ENCODE measurements around the gene MRPL18. TPM values are rescaled to one million over a fixed set of nuclear protein-coding genes. Genes with fewer than 3 reads are reported as not detected.

The MRPL18 gene
- total RNA-seq, 3 donors from 2014 or later, result 51.1 to 65.5 (median 62.0) TPM

- intact Hi-C loops (cut with DNase I, micrococcal nuclease), result no loop called here
- no peak for TF ChIP-seq CTCF (IDR thresholded peaks at IDR 0.05)
- H3K4me3 ChIP-seq, result no peak overlapping the region
- H3K36me3 ChIP-seq (ENCODE audit: low read depth), result no peaks in the 10 kb centered on the region
- H3K9me3 ChIP-seq, result no peaks in the 10 kb centered on the region
- no peak for DNase-seq
- no peak for ATAC-seq
- peaks cover 7% of the 10 kb centered on the region for H3K4me1 ChIP-seq (ENCODE audit: low read depth)
Observed at GRCh38 chr6:159766906-159767305, 23.4 kb upstream of the MRPL18 start.

GRCh38 chr6:159769470-159769869, 20.8 kb upstream of the MRPL18 start:
- intact Hi-C loops (cut with DNase I, micrococcal nuclease), result no loop called here

GRCh38 chr6:159772196-159772595, 18.1 kb upstream of the MRPL18 start:
- Histone ChIP-seq H3K9me3 (no peaks in the 10 kb centered on the region), H3K4me1 (ENCODE audit: low read depth) (peaks cover 5% of the 10 kb centered on the region), H3K36me3 (ENCODE audit: low read depth) (no peaks in the 10 kb centered on the region), H3K4me3 (no peak overlapping the region)
- ATAC-seq, result no peak
- no peak for DNase-seq
- intact Hi-C loops (cut with DNase I, micrococcal nuclease), result no loop called here
- no peak for TF ChIP-seq CTCF (IDR thresholded peaks at IDR 0.05)

More at GRCh38 chr6:159769470-159769869, 20.8 kb upstream of the MRPL18 start:
- no peak for TF ChIP-seq CTCF (IDR thresholded peaks at IDR 0.05)
- no peaks in the 10 kb centered on the region for H3K9me3 ChIP-seq
- ATAC-seq, result no peak
- H3K4me1 ChIP-seq (ENCODE audit: low read depth), result no peaks in the 10 kb centered on the region
- no peak for DNase-seq
- no peak overlapping the region for H3K4me3 ChIP-seq
- H3K36me3 ChIP-seq (ENCODE audit: low read depth), result no peaks in the 10 kb centered on the region

GRCh38 chr6:159777240-159777904, 12.9 kb upstream of the MRPL18 start:
- intact Hi-C loops (cut with DNase I, micrococcal nuclease), result no loop called here
- ATAC-seq (peak; percentile 95), DNase-seq (peak in 1 of 3 donors; percentile 61)
- no peak for TF ChIP-seq CTCF (IDR thresholded peaks at IDR 0.05)
- Histone ChIP-seq H3K4me3 (no peak overlapping the region), H3K4me1 (ENCODE audit: low read depth) (peaks cover 5% of the 10 kb centered on the region), H3K36me3 (ENCODE audit: low read depth) (peaks cover 11% of the 10 kb centered on the region), H3K9me3 (no peaks in the 10 kb centered on the region)

- ATAC-seq (no peak), DNase-seq (no peak)
- no peak for TF ChIP-seq CTCF (IDR thresholded peaks at IDR 0.05)
- no peaks in the 10 kb centered on the region for H3K9me3 ChIP-seq
- H3K4me3 ChIP-seq, result no peak overlapping the region
- peaks cover 5% of the 10 kb centered on the region for H3K4me1 ChIP-seq (ENCODE audit: low read depth)
- intact Hi-C loops (cut with DNase I, micrococcal nuclease), result no loop called here
- peaks cover 15% of the 10 kb centered on the region for H3K36me3 ChIP-seq (ENCODE audit: low read depth)
Observed at GRCh38 chr6:159778131-159778530, 12.1 kb upstream of the MRPL18 start.
